Measurements from ENCODE around the gene CST9L. TPM values are rescaled to one million over a fixed set of nuclear protein-coding genes. Genes with fewer than 3 reads are reported as not detected.

Gene CST9L
- total and polyA plus RNA-seq, 2 donors from 2014 or later: not detected

GRCh38 chr20:23515250-23515939 lies 52.9 kb downstream of the CST9L start:
- no peaks in the 10 kb centered on the region for H3K9me3 ChIP-seq (ENCODE audit: control insufficient read depth in 2 of 3, insufficient read depth in 1 of 3, low read length in 3 of 3)
- intact Hi-C loops (cut with DNase I): no loop called here
- no peak for FAIRE-seq
- peak in 2 of 5 donors; percentile 17 to 28 for DNase-seq
- H3K4me1 ChIP-seq (ENCODE audit: control insufficient read depth in 2 of 3, insufficient read depth in 2 of 3, low read depth in 1 of 3, low read length in 3 of 3): no peaks in the 10 kb centered on the region
- H3K27me3 ChIP-seq (ENCODE audit: control insufficient read depth, insufficient read depth, low read length): no peaks in the 10 kb centered on the region
- H3K27ac ChIP-seq (ENCODE audit: low read depth in 2 of 2, low read length in 2 of 2): no peak overlapping the region
- H3K36me3 ChIP-seq (ENCODE audit: control insufficient read depth in 2 of 3, insufficient read depth in 3 of 3, low read length in 3 of 3): no peaks in the 10 kb centered on the region
- H3K9ac ChIP-seq (ENCODE audit: low read length in 3 of 3): no peak overlapping the region
- H3K4me3 ChIP-seq (ENCODE audit: low read length in 3 of 3): no peak overlapping the region
- TF ChIP-seq, protein P1, sequence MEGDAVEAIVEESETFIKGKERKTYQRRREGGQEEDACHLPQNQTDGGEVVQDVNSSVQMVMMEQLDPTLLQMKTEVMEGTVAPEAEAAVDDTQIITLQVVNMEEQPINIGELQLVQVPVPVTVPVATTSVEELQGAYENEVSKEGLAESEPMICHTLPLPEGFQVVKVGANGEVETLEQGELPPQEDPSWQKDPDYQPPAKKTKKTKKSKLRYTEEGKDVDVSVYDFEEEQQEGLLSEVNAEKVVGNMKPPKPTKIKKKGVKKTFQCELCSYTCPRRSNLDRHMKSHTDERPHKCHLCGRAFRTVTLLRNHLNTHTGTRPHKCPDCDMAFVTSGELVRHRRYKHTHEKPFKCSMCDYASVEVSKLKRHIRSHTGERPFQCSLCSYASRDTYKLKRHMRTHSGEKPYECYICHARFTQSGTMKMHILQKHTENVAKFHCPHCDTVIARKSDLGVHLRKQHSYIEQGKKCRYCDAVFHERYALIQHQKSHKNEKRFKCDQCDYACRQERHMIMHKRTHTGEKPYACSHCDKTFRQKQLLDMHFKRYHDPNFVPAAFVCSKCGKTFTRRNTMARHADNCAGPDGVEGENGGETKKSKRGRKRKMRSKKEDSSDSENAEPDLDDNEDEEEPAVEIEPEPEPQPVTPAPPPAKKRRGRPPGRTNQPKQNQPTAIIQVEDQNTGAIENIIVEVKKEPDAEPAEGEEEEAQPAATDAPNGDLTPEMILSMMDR (IDR thresholded peaks at IDR 0.05; ENCODE audit: borderline replicate concordance, extremely low read depth, insufficient read depth): no peak

DNA sequence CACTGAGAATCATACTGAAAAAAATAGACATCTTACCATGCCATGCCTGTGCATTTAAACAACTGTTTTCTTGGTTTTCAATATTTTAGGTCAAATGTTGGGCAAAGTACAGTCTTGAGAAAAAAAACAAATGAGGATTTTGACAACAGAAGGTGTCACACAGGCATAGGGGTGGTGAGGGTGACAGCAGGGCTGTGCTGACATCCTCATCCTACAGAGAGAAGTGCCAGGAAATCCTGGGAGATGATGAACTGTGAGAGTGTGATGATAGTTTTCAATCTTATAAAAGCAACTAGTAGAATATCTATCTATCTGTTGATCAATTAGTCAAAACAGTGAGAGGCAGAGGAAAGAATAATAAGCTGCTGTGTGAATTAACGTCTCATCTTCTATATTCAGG lies 53.4 kb downstream of the CST9L start:
- intact Hi-C loops (cut with DNase I): no loop called here
- Histone ChIP-seq H3K36me3 (ENCODE audit: control insufficient read depth in 2 of 3, insufficient read depth in 3 of 3, low read length in 3 of 3) (no peaks in the 10 kb centered on the region), H3K27ac (ENCODE audit: low read depth in 2 of 2, low read length in 2 of 2) (no peak overlapping the region), H3K4me3 (ENCODE audit: low read length in 3 of 3) (no peak overlapping the region), H3K27me3 (ENCODE audit: control insufficient read depth, insufficient read depth, low read length) (no peaks in the 10 kb centered on the region), H3K9me3 (ENCODE audit: control insufficient read depth in 2 of 3, insufficient read depth in 1 of 3, low read length in 3 of 3) (no peaks in the 10 kb centered on the region), H3K9ac (ENCODE audit: low read length in 3 of 3) (no peak overlapping the region), H3K4me1 (ENCODE audit: control insufficient read depth in 2 of 3, insufficient read depth in 2 of 3, low read depth in 1 of 3, low read length in 3 of 3) (no peaks in the 10 kb centered on the region)
- no peak for DNase-seq
- TF ChIP-seq, protein P1 (IDR thresholded peaks at IDR 0.05; ENCODE audit: borderline replicate concordance, extremely low read depth, insufficient read depth): no peak
- no peak for FAIRE-seq

Other genes starting within 250 kb of the CST9L start
- 17.6 TPM for gene NXT1, start 217.7 kb downstream of the CST9L start, total RNA-seq
- gene NXT1, start 217.7 kb downstream of the CST9L start, polyA plus RNA-seq (ENCODE audit: insufficient read depth, low read depth, low replicate concordance): 21.4 TPM
- 14.1 TPM for gene GZF1, start 206.3 kb downstream of the CST9L start, total RNA-seq
- 7.7 TPM for gene GZF1, start 206.3 kb downstream of the CST9L start, polyA plus RNA-seq (ENCODE audit: insufficient read depth, low read depth, low replicate concordance)
- 9.6 TPM for gene NAPB, start 147.0 kb downstream of the CST9L start, total RNA-seq
- gene NAPB, start 147.0 kb downstream of the CST9L start, polyA plus RNA-seq (ENCODE audit: insufficient read depth, low read depth, low replicate concordance): 5.3 TPM
- gene CSTL1, start 128.8 kb downstream of the CST9L start, total RNA-seq: not detected
- gene CSTL1, start 128.8 kb downstream of the CST9L start, polyA plus RNA-seq (ENCODE audit: insufficient read depth, low read depth, low replicate concordance): not detected
- gene CST11, start 115.6 kb downstream of the CST9L start, total RNA-seq: not detected
- not detected for gene CST11, start 115.6 kb downstream of the CST9L start, polyA plus RNA-seq (ENCODE audit: insufficient read depth, low read depth, low replicate concordance)
- not detected for gene CST8, start 77.4 kb downstream of the CST9L start, total RNA-seq
- gene CST8, start 77.4 kb downstream of the CST9L start, polyA plus RNA-seq (ENCODE audit: insufficient read depth, low read depth, low replicate concordance): not detected
- gene CST9, start 37.4 kb upstream of the CST9L start, total RNA-seq: not detected
- not detected for gene CST9, start 37.4 kb upstream of the CST9L start, polyA plus RNA-seq (ENCODE audit: insufficient read depth, low read depth, low replicate concordance)
- gene CST3, start 69.5 kb upstream of the CST9L start, total RNA-seq: 852 TPM
- 942 TPM for gene CST3, start 69.5 kb upstream of the CST9L start, polyA plus RNA-seq (ENCODE audit: insufficient read depth, low read depth, low replicate concordance)
- not detected for gene CST4, start 120.6 kb upstream of the CST9L start, total RNA-seq
- not detected for gene CST4, start 120.6 kb upstream of the CST9L start, polyA plus RNA-seq (ENCODE audit: insufficient read depth, low read depth, low replicate concordance)
- gene CST1, start 182.5 kb upstream of the CST9L start, total RNA-seq: not detected
- gene CST1, start 182.5 kb upstream of the CST9L start, polyA plus RNA-seq (ENCODE audit: insufficient read depth, low read depth, low replicate concordance): not detected